NK-92 (cell line): ENCODE data around the gene IL23R.
"Not testable (repeated sequence)": the region's sequence is repeated elsewhere in the genome, so short reads cannot be mapped to it uniquely, and the experiment has no call there.

Source experiments
- DNase-seq: peaks from one replicate; lab custom pipeline; 2025; ENCODE audit not compliant: unreplicated experiment; lab: John Stamatoyannopoulos, UW

Gene IL23R

GRCh38 chr1:67191668-67192520, 25.6 kb downstream of the IL23R start:
- no peak for DNase-seq

GRCh38 chr1:67192902-67193301, 26.6 kb downstream of the IL23R start:
- DNase-seq: no peak

GRCh38 chr1:67193704-67194103, 27.4 kb downstream of the IL23R start:
- no peak for DNase-seq

- DNase-seq: no peak
Observed at GRCh38 chr1:67194209-67194863, 28.1 kb downstream of the IL23R start.

- DNase-seq: no peak
Observed at GRCh38 chr1:67200755-67201154, 34.5 kb downstream of the IL23R start.

- no peak for DNase-seq
Observed at GRCh38 chr1:67201891-67202290, 35.6 kb downstream of the IL23R start.

- DNase-seq: no peak
Observed at GRCh38 chr1:67204298-67204980, 38.2 kb downstream of the IL23R start.

GRCh38 chr1:67207398-67207797, 41.1 kb downstream of the IL23R start:
- DNase-seq: not testable (repeated sequence)

GRCh38 chr1:67208217-67208616, 42.0 kb downstream of the IL23R start:
- no peak for DNase-seq

- DNase-seq: no peak
Observed at GRCh38 chr1:67209521-67209920, 43.3 kb downstream of the IL23R start.

GRCh38 chr1:67211589-67212563, 45.6 kb downstream of the IL23R start:
- no peak for DNase-seq

GRCh38 chr1:67213164-67213563, 46.9 kb downstream of the IL23R start:
- DNase-seq: no peak

GRCh38 chr1:67213948-67214347, 47.7 kb downstream of the IL23R start:
- DNase-seq: no peak

- DNase-seq: no peak
Observed at GRCh38 chr1:67214420-67215174, 48.3 kb downstream of the IL23R start.

- no peak for DNase-seq
Observed at GRCh38 chr1:67216401-67216800, 50.1 kb downstream of the IL23R start.

- no peak for DNase-seq
Observed at GRCh38 chr1:67217417-67217816, 51.2 kb downstream of the IL23R start.

GRCh38 chr1:67217938-67218337, 51.7 kb downstream of the IL23R start:
- DNase-seq: no peak

- DNase-seq: no peak
Observed at GRCh38 chr1:67224856-67225255, 58.6 kb downstream of the IL23R start.

GRCh38 chr1:67226688-67227087, 60.4 kb downstream of the IL23R start:
- no peak for DNase-seq

- DNase-seq: no peak
Observed at GRCh38 chr1:67227196-67227595, 60.9 kb downstream of the IL23R start.
